ENCODE measurements around the gene BLVRB.
"Not testable (repeated sequence)": the region's sequence is repeated elsewhere in the genome, so short reads cannot be mapped to it uniquely, and the experiment has no call there.

The BLVRB gene

GRCh38 chr19:40458597-40458974, 7.0 kb downstream of the BLVRB start:
- no peak overlapping the region for H3K27ac Mint-ChIP-seq
- no peak for TF ChIP-seq CTCF (IDR thresholded peaks at IDR 0.05; ENCODE audit: unreplicated experiment in 3 of 3)
- no peaks in the 10 kb centered on the region for H3K4me1 Mint-ChIP-seq
- no peak overlapping the region for H3K4me3 Mint-ChIP-seq
- H3K9me3 Mint-ChIP-seq = no peaks in the 10 kb centered on the region
- H3K36me3 Mint-ChIP-seq (ENCODE audit: low read depth) = no peaks in the 10 kb centered on the region
- H3K27me3 Mint-ChIP-seq (ENCODE audit: low read depth) = peaks cover 3% of the 10 kb centered on the region

GRCh38 chr19:40457953-40458596, 7.5 kb downstream of the BLVRB start:
- Mint-ChIP-seq H3K36me3 (ENCODE audit: low read depth) (no peaks in the 10 kb centered on the region), H3K4me1 (no peaks in the 10 kb centered on the region), H3K9me3 (no peaks in the 10 kb centered on the region), H3K27ac (no peak overlapping the region), H3K4me3 (no peak overlapping the region), H3K27me3 (ENCODE audit: low read depth) (peaks cover 3% of the 10 kb centered on the region)
- no peak for TF ChIP-seq CTCF (IDR thresholded peaks at IDR 0.05; ENCODE audit: unreplicated experiment in 3 of 3)

GRCh38 chr19:40457048-40457447, 8.5 kb downstream of the BLVRB start:
- Mint-ChIP-seq H3K9me3 (no peaks in the 10 kb centered on the region), H3K36me3 (ENCODE audit: low read depth) (no peaks in the 10 kb centered on the region), H3K4me3 (no peak overlapping the region), H3K27me3 (ENCODE audit: low read depth) (peaks cover 3% of the 10 kb centered on the region), H3K4me1 (no peaks in the 10 kb centered on the region), H3K27ac (no peak overlapping the region)
- no peak for TF ChIP-seq CTCF (IDR thresholded peaks at IDR 0.05; ENCODE audit: unreplicated experiment in 3 of 3)

- H3K4me3 Mint-ChIP-seq; H3K36me3 Mint-ChIP-seq (ENCODE audit: low read depth); H3K4me1 Mint-ChIP-seq; H3K9me3 Mint-ChIP-seq; H3K27me3 Mint-ChIP-seq (ENCODE audit: low read depth); H3K27ac Mint-ChIP-seq: not testable (repeated sequence)
Measured at GRCh38 chr19:40453943-40454342, 11.6 kb downstream of the BLVRB start.

- TF ChIP-seq CTCF (IDR thresholded peaks at IDR 0.05; ENCODE audit: unreplicated experiment in 3 of 3) = no peak
- Mint-ChIP-seq H3K36me3 (ENCODE audit: low read depth) (peaks cover 8% of the 10 kb centered on the region), H3K27me3 (ENCODE audit: low read depth) (no peaks in the 10 kb centered on the region), H3K4me1 (no peaks in the 10 kb centered on the region), H3K9me3 (no peaks in the 10 kb centered on the region), H3K27ac (peak overlapping the region in 2 of 3 experiments; percentile 2 to 18), H3K4me3 (no peak overlapping the region)
Measured at GRCh38 chr19:40453151-40453735, 12.3 kb downstream of the BLVRB start.

GRCh38 chr19:40452016-40452415, 13.5 kb downstream of the BLVRB start:
- TF ChIP-seq CTCF (IDR thresholded peaks at IDR 0.05; ENCODE audit: unreplicated experiment in 3 of 3) = no peak
- Mint-ChIP-seq H3K4me1 (no peaks in the 10 kb centered on the region), H3K4me3 (no peak overlapping the region), H3K27me3 (ENCODE audit: low read depth) (no peaks in the 10 kb centered on the region), H3K9me3 (no peaks in the 10 kb centered on the region), H3K27ac (no peak overlapping the region), H3K36me3 (ENCODE audit: low read depth) (peaks cover 8% of the 10 kb centered on the region)
